Measurements from ENCODE around the gene PI4K2A.
"Not testable (repeated sequence)": the region's sequence is repeated elsewhere in the genome, so short reads cannot be mapped to it uniquely, and the experiment has no call there.

DNA sequence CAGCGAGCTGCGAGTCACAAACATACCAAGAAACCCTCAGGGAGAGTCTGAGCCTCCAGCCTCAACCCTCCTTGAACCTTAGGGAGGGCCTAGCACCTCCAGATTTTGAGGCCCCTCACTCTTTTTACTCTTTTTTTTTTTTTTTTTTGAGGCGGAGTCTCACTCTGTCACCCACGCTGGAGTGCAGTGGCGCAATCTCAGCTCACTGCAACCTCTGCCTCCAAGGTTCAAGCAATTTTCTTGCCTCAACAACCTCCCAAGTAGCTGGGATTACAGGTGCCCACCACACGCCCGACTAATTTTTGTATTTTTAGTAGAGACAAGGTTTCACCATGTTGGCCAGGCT lies 43.9 kb downstream of the PI4K2A start:
- TF ChIP-seq, protein P1, sequence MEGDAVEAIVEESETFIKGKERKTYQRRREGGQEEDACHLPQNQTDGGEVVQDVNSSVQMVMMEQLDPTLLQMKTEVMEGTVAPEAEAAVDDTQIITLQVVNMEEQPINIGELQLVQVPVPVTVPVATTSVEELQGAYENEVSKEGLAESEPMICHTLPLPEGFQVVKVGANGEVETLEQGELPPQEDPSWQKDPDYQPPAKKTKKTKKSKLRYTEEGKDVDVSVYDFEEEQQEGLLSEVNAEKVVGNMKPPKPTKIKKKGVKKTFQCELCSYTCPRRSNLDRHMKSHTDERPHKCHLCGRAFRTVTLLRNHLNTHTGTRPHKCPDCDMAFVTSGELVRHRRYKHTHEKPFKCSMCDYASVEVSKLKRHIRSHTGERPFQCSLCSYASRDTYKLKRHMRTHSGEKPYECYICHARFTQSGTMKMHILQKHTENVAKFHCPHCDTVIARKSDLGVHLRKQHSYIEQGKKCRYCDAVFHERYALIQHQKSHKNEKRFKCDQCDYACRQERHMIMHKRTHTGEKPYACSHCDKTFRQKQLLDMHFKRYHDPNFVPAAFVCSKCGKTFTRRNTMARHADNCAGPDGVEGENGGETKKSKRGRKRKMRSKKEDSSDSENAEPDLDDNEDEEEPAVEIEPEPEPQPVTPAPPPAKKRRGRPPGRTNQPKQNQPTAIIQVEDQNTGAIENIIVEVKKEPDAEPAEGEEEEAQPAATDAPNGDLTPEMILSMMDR (IDR thresholded peaks at IDR 0.05; ENCODE audit: extremely low read depth in 1 of 2, insufficient read depth in 1 of 2, low read depth in 1 of 2, low read length in 2 of 2), result not testable (repeated sequence)
- not testable (repeated sequence) for TF ChIP-seq MYC (IDR thresholded peaks at IDR 0.05; ENCODE audit: low read depth, low read length); POLR2A (IDR thresholded peaks at IDR 0.05; ENCODE audit: low read depth, low read length); EZH2 (IDR thresholded peaks at IDR 0.05; ENCODE audit: borderline replicate concordance, low read depth, low read length, severe bottlenecking); POLR2AphosphoS5 (IDR thresholded peaks at IDR 0.05; ENCODE audit: insufficient read depth, low read depth, low read length); GATA2 (IDR thresholded peaks at IDR 0.05; ENCODE audit: insufficient read depth, insufficient read length, low read depth, low read length); FOS (IDR thresholded peaks at IDR 0.05; ENCODE audit: borderline replicate concordance, insufficient read depth, low read length)
- TF ChIP-seq, protein P2, sequence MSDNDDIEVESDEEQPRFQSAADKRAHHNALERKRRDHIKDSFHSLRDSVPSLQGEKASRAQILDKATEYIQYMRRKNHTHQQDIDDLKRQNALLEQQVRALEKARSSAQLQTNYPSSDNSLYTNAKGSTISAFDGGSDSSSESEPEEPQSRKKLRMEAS (IDR thresholded peaks at IDR 0.05; ENCODE audit: insufficient read depth, insufficient read length), result not testable (repeated sequence)

Measured in endothelial cell of umbilical vein (primary cell).